ENCODE measurements around the gene ODAD2.

DNA sequence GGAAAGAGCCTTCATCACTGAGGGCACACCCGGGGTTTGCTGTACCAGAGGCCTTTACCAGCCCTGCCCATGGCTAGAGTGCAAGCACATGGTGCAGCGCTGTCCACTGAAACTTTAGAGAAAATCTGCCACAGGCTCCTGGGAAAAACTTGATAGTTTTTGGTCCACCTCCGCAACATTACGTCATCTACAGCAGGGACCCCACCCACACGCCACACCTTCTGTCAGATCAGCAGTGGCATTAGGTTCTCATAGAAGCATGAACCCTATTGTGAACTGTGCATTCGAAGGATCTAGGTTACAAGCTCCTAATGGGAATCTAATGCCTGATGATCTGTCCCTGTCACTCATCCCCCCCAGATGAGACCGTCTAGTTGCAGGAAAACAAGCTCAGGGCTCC lies 2.5 kb upstream of the ODAD2 start:
- TF ChIP-seq SPI1 (IDR thresholded peaks at IDR 0.05; ENCODE audit: low read depth, low read length) (no peak), POLR2AphosphoS5 (IDR thresholded peaks at IDR 0.05; ENCODE audit: low read depth, low read length) (no peak), TAF1 (IDR thresholded peaks at IDR 0.05; ENCODE audit: low read depth, low read length) (no peak), POLR2A (IDR thresholded peaks at IDR 0.05; ENCODE audit: low read depth, low read length) (no peak)
